Stimulated activated CD8-positive, alpha-beta memory T cell treated with anti-CD3 and anti-CD28 coated beads, Interleukin-15, amount 100 ng/mL, for 48 hours (primary cell): Measurements from ENCODE around the gene RNF115.
"Not testable (repeated sequence)": the region's sequence is repeated elsewhere in the genome, so short reads cannot be mapped to it uniquely, and the experiment has no call there.

Experiments
- DNase-seq, 2 donors: peaks; one replicate each; pipeline ENCODE4 v3.0.0-alpha.2; 2020; ENCODE audit warnings: low read depth in 2 of 2

The RNF115 gene

DNA sequence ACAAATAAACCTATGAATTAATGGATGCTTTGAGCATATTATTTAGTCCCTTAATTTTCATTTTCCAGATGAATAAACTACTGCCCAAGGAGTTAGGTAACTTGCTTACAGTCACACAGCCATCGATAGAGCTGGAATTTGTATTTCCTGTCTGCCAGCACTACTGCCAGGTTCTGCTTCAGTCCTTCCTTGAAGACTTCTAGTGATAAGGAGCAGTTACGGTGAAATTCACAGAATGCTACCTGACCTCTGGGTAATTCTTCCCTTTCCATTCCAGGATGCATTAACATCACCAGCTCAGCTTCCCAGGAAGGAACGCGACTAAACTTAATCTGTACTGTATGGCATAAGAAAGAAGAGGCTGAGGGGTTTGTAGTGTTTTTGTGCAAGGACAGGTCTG, 93.4 kb downstream of the RNF115 start:
- no peak for DNase-seq

GRCh38 chr1:145729666-145730436, 94.0 kb downstream of the RNF115 start:
- no peak for DNase-seq

- DNase-seq: no peak
Measured at GRCh38 chr1:145729196-145729595, 94.7 kb downstream of the RNF115 start.

- not testable (repeated sequence) for DNase-seq
Measured at GRCh38 chr1:145726193-145726592, 97.7 kb downstream of the RNF115 start.

GRCh38 chr1:145720878-145721671, 102.8 kb downstream of the RNF115 start:
- peak; percentile 54 to 56 for DNase-seq

DNA sequence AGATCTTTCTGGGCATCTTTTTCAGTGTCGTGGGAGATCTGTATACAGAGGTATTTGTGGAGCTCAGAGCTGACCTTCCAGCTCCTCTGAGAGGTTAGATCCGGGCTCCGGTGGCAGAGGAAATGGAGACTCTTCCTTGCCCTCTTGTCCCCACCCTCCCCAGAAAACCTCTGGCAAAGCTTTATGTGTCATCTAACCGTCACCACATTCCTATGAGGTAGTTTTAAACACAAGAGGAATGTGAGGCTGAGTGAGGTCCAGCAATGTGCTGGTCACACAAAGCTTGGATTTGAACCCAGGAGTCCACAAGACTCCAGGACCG, 103.4 kb downstream of the RNF115 start:
- no peak for DNase-seq

GRCh38 chr1:145719230-145720079, 104.4 kb downstream of the RNF115 start, which contains the start of gene CD160:
TSS of gene CD160 (plus strand) at chr1:145719499. CDS start at chr1:145728328, 8,829 bp downstream.
- peak in 1 of 2 donors; percentile 21 for DNase-seq

DNA sequence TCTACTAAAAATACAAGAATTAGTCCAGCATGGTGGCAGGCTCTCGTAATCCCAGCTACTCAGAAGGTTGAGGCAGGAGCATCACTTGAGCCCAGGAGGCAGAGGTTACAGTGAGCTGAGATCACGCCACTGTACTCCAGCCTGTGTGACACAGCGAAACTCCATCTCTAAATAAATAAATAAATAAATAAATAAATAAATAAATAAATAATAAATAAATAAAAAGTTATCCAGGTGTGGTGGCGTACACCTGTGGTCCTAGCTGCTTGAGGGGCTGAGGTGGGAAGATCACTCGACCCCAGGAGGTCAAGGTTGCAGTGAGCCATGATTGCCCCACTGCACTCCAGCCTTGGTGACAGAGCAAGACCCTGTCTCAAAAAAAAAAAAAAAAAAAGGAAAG, 105.4 kb downstream of the RNF115 start:
- not testable (repeated sequence) for DNase-seq

GRCh38 chr1:145717833-145718232, 106.1 kb downstream of the RNF115 start:
- DNase-seq: no peak

GRCh38 chr1:145716641-145717345, 107.1 kb downstream of the RNF115 start:
- no peak for DNase-seq

- no peak for DNase-seq
Measured at GRCh38 chr1:145714524-145715111, 109.3 kb downstream of the RNF115 start.

DNA sequence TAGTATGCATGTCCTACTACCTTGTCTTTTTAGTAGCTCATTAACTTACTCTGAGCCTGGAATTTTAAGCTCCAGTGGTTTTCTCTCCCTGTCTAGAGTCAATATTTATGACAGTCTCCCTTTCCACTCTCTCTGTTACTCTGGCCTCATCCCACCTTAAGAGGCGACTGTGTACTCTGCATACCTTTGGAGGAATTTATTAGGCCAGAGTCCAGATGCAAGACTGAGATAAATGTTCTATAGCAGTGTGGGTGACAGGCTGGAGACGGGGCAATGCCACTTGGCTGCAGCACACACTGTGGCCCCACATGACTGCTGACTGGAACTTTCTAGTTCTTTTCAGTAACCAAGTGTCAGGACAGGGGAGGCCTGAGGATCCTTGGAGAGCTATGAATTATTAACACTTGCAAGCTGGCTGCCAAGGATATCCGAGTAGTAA, 112.7 kb downstream of the RNF115 start:
- no peak for DNase-seq

DNA sequence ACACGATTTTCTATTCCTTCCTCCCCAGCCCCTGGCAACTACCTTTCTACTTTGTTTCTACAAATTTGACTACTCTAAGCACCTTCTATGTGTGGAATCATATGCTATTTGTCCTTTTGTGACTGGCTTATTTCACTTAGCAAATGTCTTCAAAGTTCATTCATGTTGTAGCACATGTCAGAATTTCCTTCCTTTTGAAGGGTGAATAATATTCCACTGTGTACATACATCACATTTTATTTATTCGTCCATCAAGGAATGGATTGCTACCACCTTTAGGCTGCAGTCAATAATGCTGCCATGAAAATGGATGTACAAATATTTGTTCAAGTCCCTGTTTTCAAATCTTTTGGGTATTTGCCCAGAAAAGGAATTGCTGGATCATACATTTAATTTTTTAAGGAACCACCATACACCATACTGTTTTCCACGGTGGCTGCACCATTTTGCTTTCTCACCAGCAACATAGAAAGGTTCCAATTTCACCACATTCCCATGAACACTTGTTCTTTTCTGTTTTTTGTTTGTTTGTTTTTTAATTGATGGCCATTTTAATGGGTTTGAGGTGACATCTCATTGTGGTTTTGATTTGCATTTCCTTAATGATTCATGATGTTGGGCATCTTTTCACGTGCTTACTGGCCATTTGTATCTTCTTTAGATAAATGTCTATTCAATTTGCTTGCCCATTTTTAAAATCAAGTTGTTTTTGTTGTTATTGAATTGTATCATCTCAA, 113.4 kb downstream of the RNF115 start:
- DNase-seq: no peak

DNA sequence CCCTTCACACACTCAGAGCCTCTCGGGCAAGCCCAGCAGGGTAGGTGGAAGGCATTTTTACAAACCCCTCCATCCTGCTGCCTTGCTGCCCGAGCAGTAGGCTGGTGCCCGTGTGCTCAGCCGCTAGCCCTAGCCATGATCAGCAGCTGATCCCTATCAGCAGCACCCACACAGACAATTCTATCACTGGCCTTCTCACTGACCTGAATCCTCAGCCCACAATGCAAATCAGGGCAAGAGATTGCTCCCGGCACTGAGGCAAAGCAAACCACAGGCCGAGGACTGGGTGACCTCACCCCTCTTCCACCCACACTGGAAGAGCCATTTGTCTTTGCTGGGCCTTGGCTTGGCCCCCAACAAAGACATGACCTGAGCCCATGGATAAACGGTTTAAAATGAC, 115.8 kb downstream of the RNF115 start:
- no peak for DNase-seq

DNA sequence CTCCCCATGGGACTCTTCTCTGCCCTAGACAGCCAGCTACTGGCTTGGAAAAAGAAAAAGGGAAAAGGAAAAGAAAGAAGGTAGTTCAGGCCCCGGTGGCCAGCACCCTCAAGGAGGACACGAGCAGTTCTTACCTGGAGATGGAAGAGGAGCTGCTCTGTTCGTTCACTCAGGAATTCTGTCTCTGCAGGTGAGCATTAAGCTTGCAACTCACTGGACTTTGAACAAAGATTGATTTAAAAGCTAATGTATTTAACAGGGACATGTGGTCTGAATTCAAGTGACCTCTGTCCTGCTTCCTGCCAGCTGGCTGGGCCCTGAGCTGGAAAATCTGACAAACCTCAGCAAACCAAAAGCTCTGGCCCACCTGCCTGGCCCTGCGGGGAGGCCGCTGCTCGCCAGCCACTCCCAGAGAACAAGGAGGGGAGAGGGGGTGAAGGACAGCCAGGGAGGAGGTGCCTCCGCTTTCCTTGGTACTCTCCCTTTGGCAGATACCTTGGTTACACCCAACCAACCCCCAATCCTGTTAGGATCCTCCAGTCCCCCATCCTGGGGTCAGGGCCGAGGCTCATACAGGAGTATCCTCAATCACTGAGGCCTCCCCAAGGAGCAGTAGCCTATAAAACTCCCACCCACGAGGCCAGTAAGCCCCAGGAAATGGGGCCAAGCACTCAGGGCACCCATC, 116.6 kb downstream of the RNF115 start, which contains the start of gene PDZK1:
Gene PDZK1 (minus strand): TSS at position 186 of the 685 bp plus-strand sequence. CDS start 19,347 bp downstream, outside the sequence.
- no peak for DNase-seq

DNA sequence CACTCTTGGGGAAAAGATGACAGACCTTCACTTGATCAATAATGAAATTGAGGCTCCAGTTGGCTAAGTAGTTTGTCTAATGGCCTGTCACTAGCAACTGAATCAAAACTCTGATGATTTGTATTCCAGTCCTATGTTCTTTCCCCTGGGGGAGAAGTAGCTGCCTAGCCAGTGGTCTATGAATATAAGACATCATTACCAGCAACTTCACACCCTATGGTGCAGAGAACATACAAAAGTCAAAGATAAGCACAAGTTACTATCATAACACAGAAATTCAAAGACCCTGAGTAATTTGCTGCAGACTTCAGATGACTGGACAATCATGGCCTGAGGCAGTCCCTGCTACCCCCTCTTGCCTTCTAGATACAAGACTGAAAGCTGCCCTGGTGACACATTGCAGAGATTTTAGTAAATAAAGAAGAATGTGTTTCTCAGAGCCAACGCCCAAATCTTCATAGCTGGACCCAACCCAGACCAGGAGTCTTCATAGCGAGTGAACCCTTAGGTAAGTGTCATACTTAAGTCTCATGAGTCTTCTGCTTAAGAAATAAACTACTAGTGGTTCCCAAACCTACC, 117.7 kb downstream of the RNF115 start:
- no peak for DNase-seq

- DNase-seq: no peak
Measured at GRCh38 chr1:145705622-145706021, 118.3 kb downstream of the RNF115 start.

DNA sequence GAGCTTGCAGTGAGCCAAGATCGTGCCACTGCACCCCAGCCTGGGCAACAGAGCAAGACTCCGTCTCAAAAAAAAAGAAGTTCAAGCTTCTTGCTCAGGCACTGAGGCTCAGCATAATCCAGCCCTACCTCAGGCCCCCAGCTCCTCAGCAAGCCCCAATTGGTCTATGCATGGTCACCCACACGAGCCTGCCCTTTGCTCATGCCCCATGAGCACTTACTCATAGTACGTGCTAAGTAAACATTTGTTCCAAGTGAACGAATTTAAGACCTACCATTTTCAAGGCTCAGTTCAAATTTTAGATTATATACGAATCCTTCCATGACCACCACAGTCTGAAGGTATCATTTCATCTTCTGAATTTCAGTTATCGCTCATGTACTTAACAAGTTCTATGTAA, 121.1 kb downstream of the RNF115 start:
- DNase-seq: no peak

DNA sequence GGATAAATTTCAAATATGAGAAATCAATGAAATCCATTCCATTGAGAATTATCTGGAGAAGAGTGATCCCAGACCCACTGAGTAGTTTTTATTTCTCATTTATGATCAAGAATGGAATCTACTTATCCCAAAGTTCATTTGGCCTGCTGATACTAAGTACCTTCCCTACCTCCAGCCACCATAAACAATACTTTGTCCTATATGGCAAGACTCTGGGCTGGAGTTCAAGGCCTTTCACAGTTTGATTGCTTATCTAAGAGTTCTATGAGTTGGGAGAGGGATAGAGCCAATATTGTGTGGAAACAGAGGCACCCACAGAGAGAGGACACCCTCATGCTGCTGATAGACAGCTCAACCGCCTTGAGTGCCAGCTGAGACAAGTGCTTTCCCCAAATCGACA, 121.8 kb downstream of the RNF115 start:
- DNase-seq: no peak
